GM19395 (cell line): Measurements from ENCODE around the gene PDPK1.
A peak's percentile ranks its signal among the peaks of the same experiment; 100 is the strongest.

Experiments
- ATAC-seq: cut with Tn5 transposase; IDR thresholded peaks from one replicate; pipeline ENCODE4 v1.9.1; 2021; ENCODE audit warnings: mild to moderate bottlenecking, moderate library complexity; ENCODE audit not compliant: unreplicated experiment

PDPK1 gene

GRCh38 chr16:2507052-2507659 is 30.7 kb upstream of the PDPK1 start:
- no peak for ATAC-seq

GRCh38 chr16:2507665-2508064 is 30.2 kb upstream of the PDPK1 start:
- ATAC-seq = no peak

GRCh38 chr16:2508722-2509400 is 29.0 kb upstream of the PDPK1 start:
- ATAC-seq = no peak

GRCh38 chr16:2511128-2511800 is 26.6 kb upstream of the PDPK1 start:
- no peak for ATAC-seq

GRCh38 chr16:2511996-2512734 is 25.7 kb upstream of the PDPK1 start:
- ATAC-seq = no peak

- ATAC-seq = no peak
Observed at GRCh38 chr16:2512735-2513404, 25.0 kb upstream of the PDPK1 start.

- ATAC-seq = peak; percentile 61
Observed at GRCh38 chr16:2513405-2514332, 24.2 kb upstream of the PDPK1 start, which contains the start of gene ATP6V0C. TSS of gene ATP6V0C (plus strand) at chr16:2513952. CDS start at chr16:2514104, 152 bp downstream.

- ATAC-seq = no peak
Observed at GRCh38 chr16:2514333-2515179, 23.3 kb upstream of the PDPK1 start.

GRCh38 chr16:2515180-2515851 is 22.5 kb upstream of the PDPK1 start:
- ATAC-seq = no peak

GRCh38 chr16:2516391-2517240 is 21.2 kb upstream of the PDPK1 start:
- no peak for ATAC-seq

GRCh38 chr16:2517954-2518605 is 19.7 kb upstream of the PDPK1 start:
- ATAC-seq = no peak

GRCh38 chr16:2518823-2519710 is 18.8 kb upstream of the PDPK1 start:
- ATAC-seq = no peak

GRCh38 chr16:2519711-2520080 is 18.1 kb upstream of the PDPK1 start:
- no peak for ATAC-seq

GRCh38 chr16:2520097-2520783 is 17.6 kb upstream of the PDPK1 start, which contains the start of gene AMDHD2:
TSS of gene AMDHD2 (plus strand) at chr16:2520371. CDS start at chr16:2520459, 88 bp downstream.
- peak; percentile 45 for ATAC-seq
